SK-N-SH (cell line): ENCODE measurements around the gene UGT1A1. TPM values are rescaled to one million over a fixed set of nuclear protein-coding genes. Genes with fewer than 3 reads are reported as not detected.

Experiments
- CTCF ChIA-PET: fragments of 300-600, 350-600 bp; formaldehyde crosslinking; extraction: SDS; loops from one replicate; lab custom pipeline; 2021; lab: Yijun Ruan, JAX
- POLR2A ChIA-PET: fragments of 350-600 bp; sonication (Branson Sonifier 250); formaldehyde crosslinking; extraction: SDS; loops from one replicate; lab custom pipeline; 2020; ENCODE audit warnings: antibody characterized with exemption, inconsistent platforms; lab: Yijun Ruan, JAX
- DNase-seq: peaks from one replicate; pipeline ENCODE4 v3.0.0; 2012
- H2AFZ ChIP-seq: fragments of 200-600 bp; sonication (generic); 2 replicates; pipeline ENCODE4 v1.8.1; 2016; ENCODE audit warnings: antibody characterized with exemption, mild to moderate bottlenecking, low read depth
- H3F3A ChIP-seq: fragments of 200-600 bp; sonication (generic); replicated peaks from 2 replicates; pipeline ENCODE3; 2016; ENCODE audit warnings: antibody characterized with exemption, mild to moderate bottlenecking; ENCODE audit not compliant: insufficient read depth
- H3K27ac ChIP-seq, 2 experiments: fragments of 200-500 bp in 1 of 2; fragments of 200-600 bp in 1 of 2; sonication (Bioruptor generic) in 1 of 2; sonication (generic), shearing (Covaris generic) in 1 of 2; 2 replicates each; pipeline versions ENCODE4 v1.5.1 to v1.6.1; 2014 to 2016; ENCODE audit warnings: low read depth in 2 of 2, inconsistent platforms in 1 of 2, low read length in 1 of 2, mild to moderate bottlenecking in 1 of 2, mixed read lengths in 1 of 2
- H3K27me3 ChIP-seq: fragments of 200-600 bp; sonication (generic), shearing (Covaris generic); 2 replicates; pipeline ENCODE4 v1.6.1; 2016; ENCODE audit warnings: mixed run types; ENCODE audit not compliant: insufficient read depth
- H3K36me3 ChIP-seq, 2 experiments: fragments of 200-500 bp in 1 of 2; fragments of 200-600 bp in 1 of 2; sonication (Bioruptor generic) in 1 of 2; sonication (generic) in 1 of 2; replicated peaks in 1 of 2; 2 replicates each; pipeline versions ENCODE3 to v1.5.1; 2014 to 2016; ENCODE audit warnings: low read length in 1 of 2, mild to moderate bottlenecking in 1 of 2; ENCODE audit not compliant: insufficient read depth in 2 of 2, control insufficient read depth in 1 of 2
- H3K4me1 ChIP-seq, 2 experiments: fragments of 200-500 bp in 1 of 2; fragments of 200-600 bp in 1 of 2; sonication (Bioruptor generic) in 1 of 2; sonication (generic), shearing (Covaris generic) in 1 of 2; 2 replicates each; pipeline versions ENCODE4 v1.5.1 to v1.6.1; 2014 to 2016; ENCODE audit warnings: low read depth in 1 of 2, low read length in 1 of 2, mixed run types in 1 of 2; ENCODE audit not compliant: insufficient read depth in 2 of 2, control insufficient read depth in 1 of 2
- H3K4me2 ChIP-seq: fragments of 200-600 bp; sonication (generic), shearing (Covaris generic); 2 replicates; pipeline ENCODE4 v1.6.1; 2017; ENCODE audit warnings: mixed run types
- H3K4me3 ChIP-seq, 2 experiments: fragments of 200-500 bp in 1 of 2; fragments of 200-600 bp in 1 of 2; sonication (Bioruptor generic) in 1 of 2; sonication (generic), shearing (Covaris generic) in 1 of 2; 2 replicates each; pipeline versions ENCODE4 v1.5.1 to v1.8.1; 2014 to 2016; ENCODE audit warnings: low read depth in 2 of 2, inconsistent platforms in 1 of 2, low read length in 1 of 2, mild to moderate bottlenecking in 1 of 2, mixed read lengths in 1 of 2, moderate library complexity in 1 of 2
- H3K79me2 ChIP-seq: fragments of 200-600 bp; sonication (generic); 2 replicates; pipeline ENCODE4 v1.8.1; 2017; ENCODE audit warnings: mild to moderate bottlenecking; ENCODE audit not compliant: insufficient read depth
- H3K9ac ChIP-seq: fragments of 200-600 bp; sonication (generic); 2 replicates; pipeline ENCODE4 v1.6.1; 2017; ENCODE audit warnings: mixed run types
- H3K9me2 ChIP-seq: fragments of 200-600 bp; sonication (generic); 2 replicates; pipeline ENCODE4 v1.6.1; 2017; ENCODE audit warnings: mixed run types
- H3K9me3 ChIP-seq: fragments of 200-600 bp; sonication (generic); 2 replicates; pipeline ENCODE4 v1.6.1; 2017; ENCODE audit warnings: mixed run types, mild to moderate bottlenecking, moderate library complexity
- H4K20me1 ChIP-seq: fragments of 200-600 bp; sonication (generic); 2 replicates; pipeline ENCODE4 v1.6.1; 2017; ENCODE audit warnings: mild to moderate bottlenecking, mixed run types; ENCODE audit not compliant: insufficient read depth
- CHD2 ChIP-seq: fragments of 150-350 bp; IDR thresholded peaks from 2 replicates; pipeline ENCODE4 v1.6.1; 2018; ENCODE audit warnings: low read length; ENCODE audit not compliant: partially characterized antibody
- ELF1 ChIP-seq: IDR thresholded peaks from 2 replicates; pipeline ENCODE4 v1.4.0; 2012
- EP300 ChIP-seq, 2 experiments: IDR thresholded peaks; 2 replicates each; pipeline versions ENCODE4 v1.4.0 to v1.6.1; 2012; ENCODE audit warnings: borderline replicate concordance in 1 of 2, low read depth in 1 of 2, low read length in 1 of 2
- EZH2phosphoT487 ChIP-seq: fragments of 200-600 bp; sonication (generic); IDR thresholded peaks from 2 replicates; pipeline ENCODE4 v1.6.1; 2017; ENCODE audit warnings: low read depth, mixed run types, mild to moderate bottlenecking, antibody characterized with exemption, moderate library complexity, borderline replicate concordance
- FOXJ3 ChIP-seq: sonication (generic); formaldehyde crosslinking; IDR thresholded peaks from 2 replicates; pipeline ENCODE4 v1.5.1; 2020; ENCODE audit warnings: mild to moderate bottlenecking, missing genetic modification reagents
- GATA2 ChIP-seq: sonication (generic); formaldehyde crosslinking; IDR thresholded peaks from 2 replicates; pipeline ENCODE4 v1.5.0; 2020; ENCODE audit warnings: mild to moderate bottlenecking, missing genetic modification reagents
- JUND ChIP-seq: IDR thresholded peaks from 2 replicates; pipeline ENCODE4 v1.4.0; 2012
- MEF2A ChIP-seq: IDR thresholded peaks from 2 replicates; pipeline ENCODE4 v1.4.0; 2012; ENCODE audit warnings: low read depth, borderline replicate concordance
- MXI1 ChIP-seq: IDR thresholded peaks from 2 replicates; pipeline ENCODE4 v1.6.1; 2012; ENCODE audit warnings: mild to moderate bottlenecking, low read depth, low read length, improper control_type of control experiment
- NFIC ChIP-seq: IDR thresholded peaks from 2 replicates; pipeline ENCODE4 v1.4.0; 2012; ENCODE audit warnings: borderline replicate concordance
- PBX3 ChIP-seq: IDR thresholded peaks from 2 replicates; pipeline ENCODE4; 2012
- POLR2AphosphoS5 ChIP-seq: IDR thresholded peaks from 2 replicates; pipeline ENCODE4 v1.6.1; 2012; ENCODE audit warnings: low read depth, low read length
- RCOR1 ChIP-seq: fragments of 150-350 bp; IDR thresholded peaks from 2 replicates; pipeline ENCODE4 v1.6.1; 2017; ENCODE audit warnings: antibody characterized with exemption, low read length
- SIN3A ChIP-seq: IDR thresholded peaks from 2 replicates; pipeline ENCODE4 v1.6.1; 2012; ENCODE audit warnings: low read depth, mild to moderate bottlenecking, low read length, moderate library complexity, borderline replicate concordance
- USF1 ChIP-seq: IDR thresholded peaks from 2 replicates; pipeline ENCODE4 v1.4.0; 2012; ENCODE audit warnings: low read depth, borderline replicate concordance
- YY1 ChIP-seq: IDR thresholded peaks from 2 replicates; pipeline ENCODE4 v1.4.0; 2012; ENCODE audit warnings: low read depth, mild to moderate bottlenecking
- ZBTB33 ChIP-seq: IDR thresholded peaks from 2 replicates; pipeline ENCODE4 v1.4.0; 2012; ENCODE audit warnings: low read depth, borderline replicate concordance
- WGBS: methylation state at CpG from one replicate; pipeline ENCODE4 v1.1.6; 2017; ENCODE audit warnings: low lambda C conversion rate; 5-methylcytosine and 5-hydroxymethylcytosine counted together
- polyA plus RNA-seq, 3 experiments: library from polyadenylated mRNA; depleted of rRNA; stranded (reverse); fragments of >200 nt; gene quantifications; 2 replicates each; pipeline ENCODE4 v1.2.3, GENCODE V29; 2012

Gene UGT1A1
- polyA plus RNA-seq, 1 of the 3 experiments (the other 2 are of a cell fraction) = not detected

GRCh38 chr2:233796254-233796653, 36.2 kb downstream of the UGT1A1 start:
- no peak for DNase-seq
- TF ChIP-seq MEF2A (no peak), MXI1 (no peak), ELF1 (no peak), JUND (no peak), YY1 (no peak), POLR2AphosphoS5 (no peak), PBX3 (no peak), SIN3A (no peak), FOXJ3 (CRISPR knock-in tag) (no peak), EP300 (IDR thresholded peaks at IDR 0.05; ENCODE audit: borderline replicate concordance in 1 of 2, low read depth in 1 of 2, low read length in 1 of 2) (no peak), EZH2phosphoT487 (no peak), RCOR1 (no peak), USF1 (no peak), GATA2 (CRISPR knock-in tag) (no peak), NFIC (no peak), ZBTB33 (no peak), CHD2 (no peak)
- no peak overlapping the region for H2AFZ ChIP-seq
- H3K36me3 ChIP-seq = no peaks in the 10 kb centered on the region
- no peaks in the 10 kb centered on the region for H3K9me2 ChIP-seq
- WGBS = 81% methylated on average over 8 of the region's 9 CpGs
- no peaks in the 10 kb centered on the region for H3F3A ChIP-seq
- ChIA-PET POLR2A (no interaction called here), CTCF (interaction anchor here (2.1 kb wide), 1 partner anchor 353 kb away, joined by 5 read pairs; no protein-coding TSS in a partner anchor)
- no peaks in the 10 kb centered on the region for H3K9me3 ChIP-seq
- no peak overlapping the region for H3K4me3 ChIP-seq
- no peaks in the 10 kb centered on the region for H4K20me1 ChIP-seq
- no peak overlapping the region for H3K9ac ChIP-seq
- H3K27ac ChIP-seq = no peak overlapping the region
- H3K27me3 ChIP-seq = no peaks in the 10 kb centered on the region
- H3K79me2 ChIP-seq = no peaks in the 10 kb centered on the region
- H3K4me2 ChIP-seq = no peak overlapping the region
- no peaks in the 10 kb centered on the region for H3K4me1 ChIP-seq
